HCT116 (cell line): ENCODE results near the gene AHRR. TPM values are rescaled to one million over a fixed set of nuclear protein-coding genes. Genes with fewer than 3 reads are reported as not detected.

Experiments used
- ATAC-seq: fragments of 200-7000 bp; cut with Tn5 transposase; 2 replicates; pipeline ENCODE4 v1.9.1; 2020; ENCODE audit warnings: mild to moderate bottlenecking, moderate library complexity
- BruUV-seq: library from RNA; stranded (reverse); fragments of 400-500 nt; replicated peaks from 2 replicates; lab custom pipeline; 2021; lab: Mats Ljungman, UMichigan
- CTCF ChIA-PET: fragments of 300-600 bp; sonication (Branson Sonifier 250); formaldehyde crosslinking; loops from one replicate; lab custom pipeline; 2021; ENCODE audit warnings: antibody characterized with exemption; lab: Charles Lee
- POLR2A ChIA-PET: fragments of 300-600, 350-600 bp; sonication (Branson Sonifier 250); formaldehyde crosslinking; loops from one replicate; lab custom pipeline; 2021; ENCODE audit warnings: antibody characterized with exemption; lab: Charles Lee
- RAD21 ChIA-PET, 2 experiments: fragments of 300-600 bp; sonication (Branson Sonifier 250); formaldehyde crosslinking; loops; one replicate each; lab custom pipeline; 2023; ENCODE audit warnings: low total read pairs in 2 of 2; ENCODE audit not compliant: uncharacterized antibody in 2 of 2, unreplicated experiment in 2 of 2, low non-redundant PET in 1 of 2; lab: Charles Lee
- DNase-seq: peaks from one replicate; pipeline ENCODE4 v3.0.0-alpha.2; 2010; ENCODE audit warnings: low read depth, low spot score
- H2AFZ ChIP-seq: fragments of 200-600 bp; shearing (Covaris generic), sonication (generic); 2 replicates; pipeline ENCODE4 v1.6.1; 2017; ENCODE audit warnings: low read depth, mixed run types, mixed read lengths, antibody characterized with exemption, low read length; ENCODE audit not compliant: poor library complexity, severe bottlenecking
- H3K27ac ChIP-seq: 2 replicates; pipeline ENCODE4 v1.5.1; 2012; ENCODE audit warnings: low read depth, low read length
- H3K27me3 ChIP-seq: fragments of 200-600 bp; sonication (generic); 2 replicates; pipeline ENCODE4 v1.6.1; 2016; ENCODE audit warnings: mixed run types, low read length, mixed read lengths; ENCODE audit not compliant: insufficient read depth
- H3K36me3 ChIP-seq, 2 experiments: fragments of 200-500 bp in 1 of 2; fragments of 200-600 bp in 1 of 2; sonication (Bioruptor generic) in 1 of 2; sonication (generic) in 1 of 2; 2 replicates each; pipeline versions ENCODE4 v1.5.1 to v1.6.1; 2014 to 2016; ENCODE audit warnings: low read length in 2 of 2, inconsistent platforms in 1 of 2, mixed read lengths in 1 of 2, mixed run types in 1 of 2; ENCODE audit not compliant: insufficient read depth in 2 of 2, control insufficient read depth in 1 of 2
- H3K4me1 ChIP-seq, 2 experiments: fragments of 200-600 bp in 1 of 2; sonication (generic) in 1 of 2; 2 replicates each; pipeline versions ENCODE4 v1.5.1 to v1.6.1; 2012 to 2017; ENCODE audit warnings: low read length in 2 of 2, inconsistent platforms in 1 of 2, mild to moderate bottlenecking in 1 of 2, mixed read lengths in 1 of 2, mixed run types in 1 of 2, moderate library complexity in 1 of 2; ENCODE audit not compliant: insufficient read depth in 2 of 2, control insufficient read depth in 1 of 2
- H3K4me2 ChIP-seq: fragments of 200-600 bp; sonication (generic); 2 replicates; pipeline ENCODE4 v1.6.1; 2017; ENCODE audit warnings: mixed run types, low read length, mixed read lengths
- H3K4me3 ChIP-seq, 2 experiments: fragments of 200-600 bp in 1 of 2; sonication (generic) in 1 of 2; replicated peaks in 1 of 2; 2 replicates each; pipeline ENCODE4 v1.5.1; 2011 to 2016; ENCODE audit warnings: low read length in 2 of 2, control low read depth in 1 of 2, low read depth in 1 of 2, mild to moderate bottlenecking in 1 of 2, mixed read lengths in 1 of 2, mixed run types in 1 of 2
- H3K79me2 ChIP-seq: fragments of 200-600 bp; sonication (generic); 2 replicates; pipeline ENCODE4 v1.6.1; 2017; ENCODE audit warnings: mild to moderate bottlenecking, mixed run types, low read length, moderate library complexity, mixed read lengths; ENCODE audit not compliant: insufficient read depth
- H3K9ac ChIP-seq: fragments of 200-600 bp; sonication (generic); 2 replicates; pipeline ENCODE4 v1.6.1; 2016; ENCODE audit warnings: low read length, mixed read lengths
- H3K9me2 ChIP-seq: fragments of 200-600 bp; sonication (generic), shearing (Covaris generic); 2 replicates; pipeline ENCODE4 v1.6.1; 2017; ENCODE audit warnings: mixed run types, mild to moderate bottlenecking, moderate library complexity; ENCODE audit not compliant: insufficient read depth
- H3K9me3 ChIP-seq, 2 experiments: fragments of 200-500 bp in 1 of 2; fragments of 200-600 bp in 1 of 2; sonication (Bioruptor generic) in 1 of 2; sonication (generic) in 1 of 2; 2 replicates each; pipeline ENCODE4 v1.6.1; 2014 to 2017; ENCODE audit warnings: low read length in 2 of 2, mixed read lengths in 2 of 2, inconsistent platforms in 1 of 2, low read depth in 1 of 2, mild to moderate bottlenecking in 1 of 2, mixed run types in 1 of 2, moderate library complexity in 1 of 2; ENCODE audit not compliant: control insufficient read depth in 1 of 2, insufficient read depth in 1 of 2
- H4K20me1 ChIP-seq: fragments of 200-600 bp; sonication (generic), shearing (Covaris generic); 2 replicates; pipeline ENCODE4 v1.6.1; 2017; ENCODE audit warnings: mixed run types, mild to moderate bottlenecking, moderate library complexity; ENCODE audit not compliant: insufficient read depth
- CBX3 ChIP-seq: IDR thresholded peaks from 2 replicates; pipeline ENCODE4 v1.6.1; 2012; ENCODE audit warnings: low read depth
- EGR1 ChIP-seq: IDR thresholded peaks from 2 replicates; pipeline ENCODE4 v1.6.1; 2012; ENCODE audit warnings: low read depth
- ELF1 ChIP-seq: IDR thresholded peaks from 2 replicates; pipeline ENCODE4 v1.6.1; 2012; ENCODE audit warnings: low read depth, borderline replicate concordance
- EZH2 ChIP-seq: fragments of 200-600 bp; sonication (generic); IDR thresholded peaks from 2 replicates; pipeline ENCODE4 v1.6.1; 2017; ENCODE audit warnings: antibody characterized with exemption, mixed run types
- JUND ChIP-seq: IDR thresholded peaks from 2 replicates; pipeline ENCODE4 v1.6.1; 2012
- REST ChIP-seq: IDR thresholded peaks from 2 replicates; pipeline ENCODE4 v1.6.1; 2012; ENCODE audit warnings: low read depth
- SP1 ChIP-seq: IDR thresholded peaks from 2 replicates; pipeline ENCODE4 v1.6.1; 2012; ENCODE audit warnings: low read depth
- TCF7L2 ChIP-seq: IDR thresholded peaks from 2 replicates; pipeline ENCODE4 v1.7.0; 2011; ENCODE audit warnings: borderline replicate concordance, inconsistent platforms; ENCODE audit not compliant: insufficient read depth, insufficient read length; ENCODE audit errors: extremely low read depth
- YY1 ChIP-seq: IDR thresholded peaks from 2 replicates; pipeline ENCODE4 v1.6.1; 2011; ENCODE audit warnings: low read length, low read depth, moderate library complexity, mild to moderate bottlenecking; ENCODE audit not compliant: insufficient replicate concordance; ENCODE audit errors: extremely low read depth
- ZBTB33 ChIP-seq: IDR thresholded peaks from 2 replicates; pipeline ENCODE4 v1.6.1; 2011; ENCODE audit warnings: mild to moderate bottlenecking, low read length, moderate library complexity; ENCODE audit not compliant: insufficient replicate concordance; ENCODE audit errors: extremely low read depth
- ZFX ChIP-seq: fragments of 450-650 bp; IDR thresholded peaks from 2 replicates; pipeline ENCODE4 v1.6.1; 2017
- ZNF274 ChIP-seq: fragments of 200-500 bp; sonication (Bioruptor generic); IDR thresholded peaks from 2 replicates; pipeline ENCODE4 v1.6.1; 2014; ENCODE audit warnings: mild to moderate bottlenecking, low read depth, low read length, inconsistent platforms
- intact Hi-C: fragments of 100-400 bp; cut with micrococcal nuclease; formaldehyde crosslinking; loops from 2 replicates; pipeline ENCODE4 v1.10.0; 2022
- total RNA-seq: library from RNA; stranded (reverse); gene quantifications from one replicate; pipeline ENCODE4 v1.2.1, GENCODE V29; 2021; ENCODE audit not compliant: unreplicated experiment

Gene AHRR
- total RNA-seq, 1 experiment from 2014 or later, result 12.7 TPM

GRCh38 chr5:344668-345067 is 23.2 kb downstream of the AHRR start:
- CTCF ChIA-PET, result no interaction called here
- H3K4me3 ChIP-seq, result no peak overlapping the region
- H4K20me1 ChIP-seq, result no peaks in the 10 kb centered on the region; the same call in 1 of the 2 replicates
- H3K36me3 ChIP-seq, result no peaks in the 10 kb centered on the region
- no peak for ATAC-seq
- H2AFZ ChIP-seq, result no peak overlapping the region
- no TSS peak for BruUV-seq
- no peaks in the 10 kb centered on the region for H3K9me3 ChIP-seq
- DNase-seq, result no peak
- RAD21 ChIA-PET, result no interaction called here
- peaks cover 8 to 23% of the 10 kb centered on the region in 2 experiments for H3K4me1 ChIP-seq
- no peaks in the 10 kb centered on the region for H3K9me2 ChIP-seq
- POLR2A ChIA-PET, result no interaction called here
- H3K4me2 ChIP-seq, result no peak overlapping the region
- no peak overlapping the region for H3K9ac ChIP-seq
- H3K27ac ChIP-seq, result peak overlapping the region; percentile 24; the same call in 1 of the 2 replicates
- intact Hi-C loops, result no loop called here
- H3K79me2 ChIP-seq, result peaks cover 7% of the 10 kb centered on the region; the same call in 1 of the 2 replicates
- no peaks in the 10 kb centered on the region for H3K27me3 ChIP-seq
- TF ChIP-seq JUND (no peak), EZH2 (no peak), YY1 (no peak)

GRCh38 chr5:345404-346195 is 24.1 kb downstream of the AHRR start:
- no peak for DNase-seq
- H3K4me2 ChIP-seq, result no peak overlapping the region
- H3K9me3 ChIP-seq, result no peaks in the 10 kb centered on the region
- no peak for ATAC-seq
- no peaks in the 10 kb centered on the region for H3K36me3 ChIP-seq
- no peak overlapping the region for H3K9ac ChIP-seq
- ChIA-PET CTCF (no interaction called here), RAD21 (no interaction called here), POLR2A (no interaction called here)
- intact Hi-C loops, result no loop called here
- peaks cover 8 to 23% of the 10 kb centered on the region in 2 experiments for H3K4me1 ChIP-seq
- H2AFZ ChIP-seq, result no peak overlapping the region
- no peak overlapping the region for H3K4me3 ChIP-seq
- H3K79me2 ChIP-seq, result no peaks in the 10 kb centered on the region
- no peaks in the 10 kb centered on the region; the same call in 1 of the 2 replicates for H4K20me1 ChIP-seq
- H3K9me2 ChIP-seq, result no peaks in the 10 kb centered on the region
- no peaks in the 10 kb centered on the region for H3K27me3 ChIP-seq
- no TSS peak for BruUV-seq
- H3K27ac ChIP-seq, result no peak overlapping the region
- no peak for TF ChIP-seq ZNF274
- TF ChIP-seq ELF1, result no peak
- no peak for TF ChIP-seq EGR1
- TF ChIP-seq SP1, result no peak
- TF ChIP-seq CBX3, result no peak
- no peak for TF ChIP-seq JUND
- no peak for TF ChIP-seq ZFX
- TF ChIP-seq REST, result no peak
- TF ChIP-seq TCF7L2, result no peak
- TF ChIP-seq YY1, result no peak
- TF ChIP-seq ZBTB33, result no peak
